ENCODE data around the gene CDKAL1. TPM values are rescaled to one million over a fixed set of nuclear protein-coding genes. Genes with fewer than 3 reads are reported as not detected.

CDKAL1 gene
- total and polyA plus RNA-seq, 10 of the 15 experiments (the other 5 are each of a cell fraction or from before 2014, with no cell fraction given) = 10.7 to 26.9 (median 17.3) TPM

DNA sequence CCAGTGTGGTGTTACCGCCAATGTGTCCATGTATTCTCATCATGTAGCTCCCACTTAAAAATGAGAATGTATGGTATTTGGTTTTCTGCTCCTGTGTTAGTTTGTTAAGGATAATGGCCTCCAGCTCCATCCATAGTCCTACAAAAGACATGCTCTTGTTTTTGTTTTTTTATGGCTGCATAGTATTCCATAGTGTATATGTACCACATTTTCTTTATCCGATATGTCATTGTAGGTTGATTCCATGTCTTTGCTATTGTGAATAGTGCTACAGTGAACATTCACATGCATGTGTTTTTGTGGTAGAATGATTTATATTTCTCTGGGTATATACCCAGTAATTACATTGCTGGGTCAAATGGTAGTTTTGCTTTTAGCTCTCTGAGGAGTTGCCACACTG lies 207.2 kb downstream of the CDKAL1 start (continued):
- TF ChIP-seq ATF2 (IDR thresholded peaks at IDR 0.05; ENCODE audit: low read length) (no peak), ZNF384 (IDR thresholded peaks at IDR 0.05; ENCODE audit: borderline replicate concordance, low read depth, low read length) (no peak), ETV6 (conservative IDR thresholded peaks at IDR 0.05 in 1 of 2, IDR thresholded peaks at IDR 0.05 in 1 of 2; ENCODE audit: borderline replicate concordance in 1 of 2, low read depth in 1 of 2) (no peak), SKIL (IDR thresholded peaks at IDR 0.05; ENCODE audit: low read depth, poor library complexity, severe bottlenecking) (no peak), CBX5 (IDR thresholded peaks at IDR 0.05; ENCODE audit: low read depth) (no peak), NR2C1 (IDR thresholded peaks at IDR 0.05) (no peak)

GRCh38 chr6:20744911-20745557 lies 210.8 kb downstream of the CDKAL1 start:
- DNase-seq (ENCODE audit: low read depth, low spot score) (no peak), FAIRE-seq (no peak), ATAC-seq (no peak)
- Histone ChIP-seq H3K36me3 (ENCODE audit: control insufficient read depth in 2 of 2, insufficient read depth in 2 of 2, low read length in 1 of 2) (no peaks in the 10 kb centered on the region; a peak in 1 of 4 replicates), H4K20me1 (ENCODE audit: control insufficient read depth, insufficient read depth) (no peaks in the 10 kb centered on the region), H3K9ac (ENCODE audit: control insufficient read depth, insufficient read depth, low read length) (no peak overlapping the region), H2AFZ (ENCODE audit: control insufficient read depth, low read depth, low read length) (no peak overlapping the region), H3K4me3 (no peak overlapping the region), H3K79me2 (ENCODE audit: control insufficient read depth, insufficient read depth, low read length) (no peaks in the 10 kb centered on the region), H3K4me2 (ENCODE audit: control insufficient read depth, insufficient read depth) (no peak overlapping the region), H3K9me3 (replicated peaks; ENCODE audit: control insufficient read depth, insufficient read depth, low read length) (no peaks in the 10 kb centered on the region; the same call in 2 of the 3 replicates), H3K27me3 (replicated peaks in 1 of 2; ENCODE audit: control insufficient read depth in 2 of 2, insufficient read depth in 2 of 2, low read length in 1 of 2) (no peaks in the 10 kb centered on the region), H3K27ac (ENCODE audit: control insufficient read depth, insufficient read depth) (no peak overlapping the region), H3K4me1 (ENCODE audit: control insufficient read depth, insufficient read depth, low read length) (no peaks in the 10 kb centered on the region)
- intact Hi-C loops (cut with micrococcal nuclease; ENCODE audit: unreplicated experiment) (no loop called here), in situ Hi-C loops (cut with MboI) (no loop called here)
- ChIA-PET POLR2A (interaction anchor here (0.6 kb wide), 1 partner anchor 384 kb away, joined by 3 read pairs; no protein-coding TSS in a partner anchor), RAD21 (ENCODE audit: unreplicated experiment) (interaction anchor here (1.0 kb wide), 2 partner anchors 11 to 26 kb away, joined by 3 read pairs; no protein-coding TSS in a partner anchor), CTCF (interaction anchor here (1.3 kb wide), 1 partner anchor 59 kb away, joined by 3 read pairs; no protein-coding TSS in a partner anchor), SMC1A (ENCODE audit: uncharacterized antibody, unreplicated experiment) (interaction anchor here (1.0 to 1.8 kb wide), 7 partner anchors 9 to 82 kb away, joined by 3 to 6 read pairs (median 5); no protein-coding TSS in a partner anchor)
- no TSS peak for BruUV-seq (replicated peaks)
- WGBS (ENCODE audit: insufficient coverage, insufficient replicate concordance, low lambda C conversion rate, missing lambda C conversion rate) = 82% methylated on average over 9 of the region's 9 CpGs
- TF ChIP-seq NRF1 (conservative IDR thresholded peaks at IDR 0.05; ENCODE audit: low read depth, low read length) (no peak), STAT1 (conservative IDR thresholded peaks at IDR 0.05) (no peak), YBX1 (IDR thresholded peaks at IDR 0.05) (no peak), CEBPB (IDR thresholded peaks at IDR 0.05; ENCODE audit: borderline replicate concordance in 1 of 2, low read depth in 2 of 2, low read length in 2 of 2) (no peak), JUND (IDR thresholded peaks at IDR 0.05; ENCODE audit: low read depth, low read length) (no peak), PML (IDR thresholded peaks at IDR 0.05; ENCODE audit: low read length) (no peak), TAF1 (IDR thresholded peaks at IDR 0.05; ENCODE audit: borderline replicate concordance, low read depth, low read length) (no peak), ZZZ3 (IDR thresholded peaks at IDR 0.05; ENCODE audit: control insufficient read depth, insufficient read length, low read depth) (no peak), NKRF (conservative IDR thresholded peaks at IDR 0.05) (no peak), ZNF274 (IDR thresholded peaks at IDR 0.05; ENCODE audit: insufficient read depth, insufficient read length) (no peak), HCFC1 (IDR thresholded peaks at IDR 0.05; ENCODE audit: low read length) (no peak), ZNF24 (IDR thresholded peaks at IDR 0.05) (no peak)
